GM19025 (cell line): ENCODE results near the gene ZBTB2.
"Not testable (repeated sequence)": the region's sequence is repeated elsewhere in the genome, so short reads cannot be mapped to it uniquely, and the experiment has no call there.

Experiments used
- ATAC-seq: cut with Tn5 transposase; IDR thresholded peaks from one replicate; pipeline ENCODE4 v1.9.1; 2021; ENCODE audit warnings: mild to moderate bottlenecking, low read depth, moderate library complexity; ENCODE audit not compliant: unreplicated experiment

Gene ZBTB2

DNA sequence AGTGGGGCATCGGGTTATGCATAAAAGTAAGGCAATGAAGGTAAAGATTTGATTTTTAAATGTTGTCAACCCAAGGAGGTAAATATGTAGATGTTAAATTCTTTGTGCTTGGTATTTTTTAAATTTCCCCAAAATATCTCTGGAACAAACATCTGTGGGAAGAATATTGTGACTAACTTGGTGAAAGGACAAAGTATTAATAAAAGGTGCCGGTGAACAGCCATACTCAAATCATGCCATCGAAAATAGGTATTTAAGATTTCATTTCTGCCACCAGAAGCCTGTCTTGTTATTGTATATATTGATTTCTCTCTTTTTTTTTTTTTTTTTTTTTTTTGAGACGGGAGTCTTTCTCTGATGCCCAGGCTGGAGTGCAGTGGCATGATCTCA is 12.6 kb upstream of the ZBTB2 start:
- no peak for ATAC-seq

DNA sequence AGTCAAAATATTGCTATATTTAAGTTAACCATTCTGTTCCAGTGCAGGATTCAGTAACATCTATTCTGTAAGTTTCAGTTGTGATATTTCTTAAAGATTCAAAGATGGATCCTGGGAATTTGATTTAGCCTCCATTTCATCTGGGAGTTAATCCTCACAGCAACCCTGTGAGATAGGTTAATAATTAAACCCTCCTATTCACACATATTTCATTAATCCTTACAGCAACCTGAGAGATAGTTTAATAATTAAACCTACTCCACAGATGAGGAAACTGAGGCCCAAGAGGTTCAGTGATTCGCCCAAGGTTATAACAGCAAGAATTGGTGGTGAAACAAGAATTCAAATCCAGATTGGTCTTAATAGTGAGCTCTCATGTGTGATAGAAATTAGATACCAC is 10.9 kb upstream of the ZBTB2 start:
- no peak for ATAC-seq

DNA sequence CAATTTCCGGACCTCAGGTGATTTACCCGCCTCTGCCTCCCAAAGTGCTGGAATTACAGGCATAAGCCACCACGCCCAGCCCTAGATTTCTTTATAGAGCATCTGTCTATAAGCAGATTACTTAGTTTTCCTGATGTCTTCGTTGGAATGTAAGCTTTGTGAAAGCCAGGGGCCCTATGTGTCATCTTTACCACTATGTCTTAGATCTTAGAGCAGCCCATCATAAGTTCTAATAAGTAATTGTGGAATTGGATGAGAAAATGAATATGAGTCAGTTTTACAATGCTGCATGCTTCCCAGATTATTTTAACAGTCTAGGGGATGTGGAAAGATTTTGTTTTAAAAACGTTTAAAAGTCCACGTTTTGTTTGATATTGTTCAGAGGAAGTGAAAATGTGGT is 9.1 kb upstream of the ZBTB2 start:
- ATAC-seq = no peak

DNA sequence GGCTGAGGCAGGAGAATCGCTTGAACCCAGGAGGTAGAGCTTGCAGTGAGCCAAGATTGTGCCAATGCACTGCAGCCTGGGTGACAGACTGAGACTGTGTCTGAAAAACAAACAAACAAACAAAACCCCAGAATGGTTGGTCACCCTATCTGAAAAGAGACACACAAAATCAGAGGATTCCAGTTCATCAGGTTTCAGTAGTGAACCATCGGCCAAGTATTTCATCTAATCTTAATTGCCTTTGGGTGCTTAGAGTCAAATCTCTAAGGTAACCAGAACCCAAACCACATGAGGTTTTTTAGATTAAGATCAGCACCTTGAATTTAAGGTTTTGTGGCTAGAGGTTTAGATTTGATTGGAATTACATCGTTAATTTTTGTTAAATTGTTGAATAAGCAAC is 8.3 kb upstream of the ZBTB2 start:
- ATAC-seq = no peak

DNA sequence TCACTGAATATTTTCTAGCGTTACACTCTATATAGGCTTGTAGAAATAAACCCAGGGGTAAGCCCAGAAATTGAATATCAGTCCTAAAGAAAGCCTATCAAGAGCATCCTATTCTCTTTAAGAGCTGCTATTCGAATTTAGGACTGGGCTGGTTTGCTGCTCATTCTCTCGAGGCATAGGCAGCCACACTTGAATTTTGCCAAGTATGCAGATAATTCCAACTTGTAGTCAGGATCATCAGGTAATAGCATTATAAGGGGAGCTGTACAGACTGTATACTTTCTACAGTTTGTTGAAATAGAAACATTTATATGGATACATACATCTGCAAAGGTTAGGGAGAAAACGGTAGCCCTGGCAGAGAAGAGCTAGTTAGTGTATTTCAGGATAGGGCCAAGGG is 2.1 kb upstream of the ZBTB2 start:
- ATAC-seq = no peak

DNA sequence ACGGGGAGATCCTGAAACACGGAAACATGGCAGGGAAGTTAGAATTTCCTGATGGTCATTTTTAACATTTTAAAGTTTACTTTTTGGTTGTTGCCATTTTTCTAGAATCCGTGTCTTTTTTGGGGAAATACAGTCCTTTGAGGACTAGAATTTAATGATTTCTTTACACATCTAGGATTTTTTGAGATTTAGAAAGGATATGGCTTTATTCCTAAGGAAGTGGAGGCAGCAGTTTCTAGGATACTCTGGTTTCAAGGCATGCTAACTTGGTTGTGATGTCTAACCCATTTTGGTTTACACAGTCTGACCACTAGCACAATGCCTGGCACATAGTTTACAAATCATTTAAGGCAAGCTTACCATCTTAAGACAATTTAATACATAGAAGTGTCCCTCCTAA is 1.1 kb upstream of the ZBTB2 start:
- ATAC-seq = no peak

DNA sequence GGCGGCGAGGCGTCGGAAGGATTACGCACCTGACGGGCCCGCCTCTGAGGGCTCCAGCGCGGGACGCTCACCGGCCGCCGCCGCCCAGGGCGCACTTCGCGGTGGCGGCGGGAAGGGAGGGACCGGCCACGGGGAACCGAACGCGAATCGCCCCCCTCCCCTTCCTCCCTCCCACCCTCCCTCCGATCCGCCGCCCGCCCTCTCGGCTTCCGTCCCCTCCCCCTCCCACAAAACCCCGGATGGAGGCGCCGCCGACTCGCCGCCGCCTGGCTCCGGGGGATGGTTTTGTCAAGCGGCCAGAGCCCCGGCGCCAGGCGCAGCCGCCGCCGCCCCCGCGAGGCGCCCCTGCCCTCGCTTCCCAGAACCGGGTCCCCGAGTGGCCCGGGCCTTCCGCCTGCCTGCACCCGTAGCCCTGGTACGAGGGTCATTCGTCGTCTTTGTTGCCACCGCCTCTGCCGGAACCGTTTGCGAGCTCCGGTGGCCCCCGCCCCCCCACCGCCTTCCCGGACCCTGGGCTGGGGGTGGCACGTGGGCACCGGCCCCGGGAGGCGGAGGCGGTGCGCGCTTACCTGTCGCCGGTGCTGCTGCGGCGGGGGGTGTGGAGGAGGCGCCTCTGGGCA is 398 bp downstream of the ZBTB2 start:
- ATAC-seq = peak; percentile 3

DNA sequence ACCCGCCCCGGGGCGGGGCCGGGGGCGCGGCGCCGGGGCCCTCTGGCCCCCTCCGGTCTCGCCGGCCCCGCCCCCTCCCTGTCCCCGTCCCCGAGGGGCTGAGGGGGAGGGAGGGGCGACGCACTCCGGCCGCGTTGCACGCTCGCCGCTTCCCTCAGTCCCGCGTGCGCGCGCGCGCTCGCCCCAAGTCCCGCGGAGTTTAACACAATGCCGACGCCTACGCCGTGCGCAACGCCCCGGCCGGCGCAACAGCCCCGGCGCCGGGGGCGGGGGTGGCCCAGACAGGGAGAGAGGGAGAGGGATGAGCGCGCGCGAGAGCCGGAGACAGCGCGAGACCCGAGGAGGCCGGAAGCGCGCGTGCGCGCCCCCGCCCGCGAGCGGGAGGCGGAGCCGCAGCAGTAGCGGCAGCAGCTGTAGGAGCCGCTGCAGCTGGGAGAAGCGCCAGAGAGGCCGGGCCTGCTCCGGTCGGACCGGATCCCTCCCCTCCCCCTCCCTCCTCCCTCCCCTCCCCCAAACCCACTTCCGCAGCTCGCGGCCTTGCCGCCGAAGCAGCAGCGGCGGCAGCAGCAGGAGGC is 996 bp downstream of the ZBTB2 start:
- ATAC-seq = peak; percentile 80

DNA sequence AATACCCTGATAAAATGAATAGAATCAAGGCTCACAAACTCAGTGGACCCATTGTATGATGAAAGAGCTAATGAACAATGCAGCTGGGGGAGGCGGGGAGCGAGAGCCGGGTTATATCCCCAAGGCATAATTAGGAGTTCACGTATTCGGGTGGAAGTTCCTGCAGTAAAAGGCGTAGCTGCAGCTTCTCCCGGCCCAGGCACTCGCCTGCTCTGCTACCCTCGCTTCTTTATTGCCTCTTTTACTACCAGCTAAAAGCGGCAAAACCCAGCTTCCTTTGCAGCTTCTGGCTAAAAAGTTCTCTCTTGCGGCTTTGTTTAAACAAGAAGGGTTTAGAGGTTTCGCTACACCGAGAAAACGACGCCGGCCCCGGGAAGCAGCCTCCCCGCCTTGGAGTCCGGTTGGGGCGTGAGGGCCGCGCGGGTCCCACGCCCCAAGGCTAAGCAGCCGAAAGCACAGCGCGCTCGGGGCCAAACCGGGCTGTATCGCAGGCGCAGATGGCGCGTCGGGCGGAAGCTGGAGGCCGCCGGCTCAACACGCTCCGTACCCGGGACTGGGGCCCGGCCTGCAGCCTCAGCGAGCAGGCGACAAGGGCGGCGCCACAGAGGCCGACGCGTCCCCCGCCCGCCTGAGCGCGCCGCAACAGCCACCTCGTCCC is 1.6 kb downstream of the ZBTB2 start:
- peak; percentile 58 for ATAC-seq

DNA sequence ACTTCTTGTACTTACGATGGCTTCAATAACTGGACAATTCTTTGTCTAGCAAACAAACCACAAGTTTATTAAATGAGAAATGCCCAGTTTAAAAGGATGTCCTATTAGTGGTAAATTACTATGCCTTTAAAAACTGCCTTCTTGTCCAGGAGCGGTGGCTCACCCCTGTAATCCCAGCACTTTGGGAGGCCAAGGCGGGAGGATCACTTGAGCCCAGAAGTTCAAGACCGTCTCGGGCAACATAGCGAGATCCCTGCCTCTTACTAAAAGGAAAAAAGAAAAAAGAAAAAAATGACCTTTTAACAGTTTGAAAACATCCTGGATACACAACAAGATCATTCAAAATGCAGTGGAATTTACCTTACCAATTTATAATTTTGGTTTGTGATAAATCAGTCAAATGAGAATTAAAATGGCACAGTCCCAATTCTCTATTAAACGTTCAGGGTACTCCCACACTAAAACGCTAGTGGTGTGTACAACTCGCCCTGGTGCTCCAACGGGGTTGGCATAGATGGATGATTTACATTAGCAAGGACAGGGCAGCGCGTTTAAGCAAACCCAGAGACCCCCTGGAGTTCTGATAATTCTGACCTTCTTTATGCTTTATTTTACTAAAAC is 2.3 kb downstream of the ZBTB2 start:
- ATAC-seq = no peak

DNA sequence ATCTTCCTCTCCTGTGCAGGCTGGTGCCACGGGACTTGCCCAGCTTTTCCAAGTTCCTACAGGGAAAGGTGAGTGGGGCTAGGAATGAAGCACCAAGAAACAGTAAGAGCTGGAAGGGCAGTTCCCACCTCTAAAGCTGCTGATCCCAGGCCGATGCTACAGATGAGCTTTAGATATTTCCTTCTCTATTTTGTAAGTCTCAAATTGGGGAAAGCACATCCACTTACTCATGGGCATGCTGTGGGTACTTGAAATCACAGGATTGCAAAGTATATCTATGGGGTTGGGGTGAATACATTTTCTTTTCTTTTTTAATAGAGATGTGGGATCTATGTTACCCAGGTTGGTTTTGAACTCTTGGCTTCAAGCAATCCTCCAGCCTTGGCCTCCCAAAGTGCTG is 3.1 kb downstream of the ZBTB2 start:
- no peak for ATAC-seq

DNA sequence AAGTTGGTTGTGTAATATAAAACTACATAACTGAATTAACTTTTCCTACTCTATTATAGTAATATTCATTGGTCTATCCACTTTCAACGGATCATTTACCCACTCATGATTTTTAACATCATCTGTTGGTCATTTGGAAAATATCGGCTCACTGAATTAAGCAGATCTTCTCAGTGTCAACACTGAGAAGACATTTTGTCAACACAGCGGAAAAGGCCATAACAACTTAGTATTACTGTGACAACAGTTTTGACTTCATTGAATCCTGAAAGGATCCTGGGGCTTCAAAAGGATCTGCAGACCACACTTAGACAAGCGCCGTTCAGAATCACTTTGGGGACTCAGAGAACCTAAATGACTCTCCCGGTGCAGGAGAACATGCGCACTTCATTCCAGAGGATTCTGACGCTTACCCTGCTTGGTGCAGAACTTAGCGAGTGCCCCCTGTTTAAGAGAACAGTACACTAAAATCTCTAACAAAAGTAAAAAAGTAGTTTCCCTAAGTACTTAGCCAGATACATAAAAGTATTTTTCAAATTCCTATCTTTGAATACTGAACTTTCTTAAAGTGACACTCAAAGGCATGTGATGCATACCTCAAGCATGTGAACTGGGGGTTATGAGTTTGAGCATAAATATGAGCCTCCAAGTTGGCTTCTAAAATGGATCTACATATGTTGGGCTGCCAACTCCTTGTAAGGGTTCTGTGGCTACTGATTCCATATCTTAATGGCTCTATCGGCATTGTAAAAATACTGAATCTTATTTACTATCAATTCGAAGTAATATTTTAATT is 4.0 kb downstream of the ZBTB2 start:
- no peak for ATAC-seq

DNA sequence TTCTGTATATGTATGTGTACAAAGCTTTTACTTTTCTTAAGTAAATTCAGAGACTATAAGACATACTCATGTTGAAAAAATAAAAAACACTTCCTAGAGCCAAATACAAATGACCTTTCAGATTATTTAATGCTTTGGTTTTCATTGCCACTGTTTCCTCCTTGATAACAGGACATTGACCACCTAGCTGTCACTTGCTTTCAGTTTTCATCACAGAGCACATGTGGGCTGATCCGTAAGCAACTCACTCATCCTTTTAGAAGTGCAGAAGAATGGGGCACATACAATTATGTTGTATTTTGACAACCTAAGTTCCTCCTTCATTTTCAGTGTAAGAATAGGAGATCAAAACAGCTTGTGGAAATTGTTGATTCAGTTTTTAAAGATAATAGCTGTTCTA is 6.2 kb downstream of the ZBTB2 start:
- ATAC-seq = no peak

DNA sequence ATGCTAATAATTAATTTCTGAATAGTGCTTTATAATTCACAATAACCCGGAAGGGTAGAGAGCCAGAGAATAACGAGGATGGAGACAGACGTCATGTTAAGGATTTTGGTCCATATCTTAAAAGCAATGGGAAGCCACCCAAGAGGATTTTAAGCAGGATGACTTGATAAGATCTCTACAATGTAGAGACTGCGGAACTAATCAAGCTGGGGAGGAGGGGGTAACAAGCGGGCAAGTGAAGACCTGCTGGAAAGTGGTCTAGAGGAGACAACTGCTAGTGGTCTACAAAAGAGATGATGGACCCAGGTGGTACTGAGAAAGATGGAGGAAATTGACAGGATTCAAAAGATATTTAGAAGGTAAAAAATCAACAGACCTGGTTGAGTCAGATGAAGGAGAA is 7.2 kb downstream of the ZBTB2 start:
- ATAC-seq = no peak

DNA sequence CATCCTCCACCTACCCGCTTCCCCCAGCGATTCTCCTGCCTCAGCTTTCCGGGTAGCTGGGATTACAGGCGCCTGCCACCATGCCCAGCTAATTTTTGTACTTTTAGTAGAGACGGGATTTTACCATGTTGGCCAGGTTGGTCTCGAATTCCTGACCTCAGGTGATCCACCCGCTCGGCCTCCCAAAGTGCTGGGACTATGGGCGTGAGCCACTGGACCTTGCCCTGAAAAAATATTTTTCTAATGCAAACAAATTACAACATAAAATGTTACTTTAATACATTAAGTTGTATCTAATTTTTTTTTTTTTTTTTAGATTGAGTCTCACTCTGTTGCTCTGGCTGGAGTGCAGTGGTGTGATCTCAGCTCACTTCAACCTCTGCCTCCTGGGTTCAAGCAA is 8.7 kb downstream of the ZBTB2 start:
- ATAC-seq = not testable (repeated sequence)

DNA sequence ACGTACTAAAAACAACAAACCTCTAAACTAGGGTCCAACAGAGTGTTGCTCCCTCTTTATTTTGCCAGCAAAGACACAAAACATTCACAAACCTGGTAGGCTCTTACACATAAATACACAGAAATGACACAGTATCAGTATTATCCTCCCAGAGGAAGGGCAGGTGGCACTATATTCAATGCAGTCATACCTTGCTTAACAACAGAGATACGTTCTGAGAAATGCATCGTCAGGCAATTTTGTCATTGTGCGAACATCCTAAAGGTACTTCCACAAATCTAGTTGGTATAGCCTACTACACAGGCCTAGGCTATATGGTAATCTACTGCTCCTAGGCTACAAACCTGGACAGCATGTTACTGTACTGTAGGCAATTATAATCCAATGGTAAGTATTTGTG is 9.6 kb downstream of the ZBTB2 start:
- ATAC-seq = no peak

DNA sequence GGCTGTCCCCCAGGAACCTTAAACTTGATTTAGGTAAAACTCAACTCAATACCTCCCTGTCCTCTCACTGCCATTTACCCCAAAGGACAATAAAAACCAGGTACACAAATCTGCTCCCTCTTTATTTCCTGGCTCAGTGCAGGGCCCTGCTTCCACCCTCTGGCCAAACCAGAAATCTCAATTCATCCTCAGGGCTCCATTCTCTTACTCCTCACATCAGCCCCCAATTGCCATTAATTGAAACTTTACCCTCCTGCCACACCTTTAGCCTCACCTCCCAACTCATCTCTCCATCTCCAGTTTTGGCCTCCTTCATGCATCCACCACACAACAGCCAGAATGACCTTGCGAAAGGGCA is 10.5 kb downstream of the ZBTB2 start:
- ATAC-seq = no peak

DNA sequence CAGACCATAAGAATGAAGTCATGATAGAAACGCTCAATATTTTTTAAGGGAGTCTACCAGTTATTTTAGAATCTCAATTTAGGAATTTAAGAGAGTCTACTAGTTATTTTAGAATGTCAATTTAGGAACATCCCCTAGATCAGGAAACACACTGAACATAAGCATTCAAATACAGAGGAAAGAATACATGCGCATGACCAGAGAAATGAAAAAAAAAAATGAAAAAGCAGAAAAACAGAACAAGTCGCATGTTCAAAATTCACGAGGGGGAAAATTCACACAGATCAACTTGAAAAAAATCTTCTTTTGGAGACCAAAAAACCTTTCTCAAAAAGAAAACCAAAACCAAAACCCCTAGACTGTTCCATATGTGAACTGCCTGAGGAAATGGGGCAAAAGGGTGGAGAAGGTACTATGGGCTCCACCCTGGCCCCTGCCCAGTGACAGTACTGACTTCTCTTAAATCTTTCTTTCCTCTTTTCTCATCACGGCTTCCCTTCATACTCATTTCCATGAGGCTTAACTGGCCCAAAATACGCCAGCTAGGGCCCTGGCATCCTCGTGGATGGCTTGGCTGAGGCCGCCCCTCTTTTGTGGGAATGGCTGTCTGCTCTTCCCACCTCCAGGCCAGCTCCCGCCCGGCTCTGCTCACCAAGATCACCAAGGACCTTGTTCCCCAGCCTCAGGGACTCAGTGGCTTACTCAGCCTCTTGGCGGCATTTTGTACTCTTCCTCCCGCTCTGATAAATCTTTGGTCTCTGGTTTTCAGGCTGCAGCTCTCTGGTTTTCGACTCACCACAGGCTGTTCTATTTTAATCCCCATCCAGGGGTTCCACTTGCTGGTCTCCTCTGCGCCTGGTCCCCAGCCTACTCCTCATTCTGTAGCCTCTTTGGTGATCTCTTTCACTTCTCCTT is 11.2 kb downstream of the ZBTB2 start:
- ATAC-seq = peak; percentile 48

DNA sequence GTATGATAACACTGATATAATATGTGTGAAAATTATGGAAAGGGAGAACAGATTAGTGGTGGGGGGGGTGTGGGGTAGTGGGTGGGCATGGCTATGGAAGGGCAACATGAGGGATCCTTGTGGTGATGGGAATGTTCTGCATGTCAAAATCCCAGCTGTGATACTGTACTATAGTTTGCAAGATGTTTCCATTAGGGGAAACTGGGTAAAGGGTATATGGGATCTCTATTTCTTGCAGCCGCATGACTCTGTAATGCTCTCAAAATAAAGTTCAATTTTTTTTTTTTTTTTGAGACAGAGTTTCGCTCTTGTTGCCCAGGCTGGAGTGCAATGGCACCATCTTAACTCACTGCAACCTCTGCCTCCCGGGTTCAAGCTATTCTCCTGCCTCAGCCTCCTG is 14.3 kb downstream of the ZBTB2 start:
- no peak for ATAC-seq

DNA sequence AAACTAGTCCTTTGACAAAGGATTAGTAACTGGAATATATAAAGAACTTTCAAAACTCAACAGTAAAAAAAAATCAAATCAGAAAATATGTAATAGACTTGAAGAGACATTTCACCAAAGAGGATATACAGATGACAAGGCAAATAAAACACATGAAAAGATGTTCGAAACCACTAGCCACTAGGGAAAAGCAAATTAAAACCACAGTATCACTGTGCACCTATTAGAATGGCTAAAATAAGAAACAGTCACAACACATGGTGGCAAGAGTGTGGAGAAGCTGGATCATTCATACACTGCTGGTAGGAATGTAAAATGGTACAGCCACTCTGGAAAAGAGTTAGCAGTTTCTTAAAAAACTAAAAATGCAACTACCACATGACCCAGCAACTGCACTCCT is 14.9 kb downstream of the ZBTB2 start:
- no peak for ATAC-seq
